ENCODE data around the gene PPP1R1C. TPM values are rescaled to one million over a fixed set of nuclear protein-coding genes. Genes with fewer than 3 reads are reported as not detected.
"Not testable (repeated sequence)": the region's sequence is repeated elsewhere in the genome, so short reads cannot be mapped to it uniquely, and the experiment has no call there.

The PPP1R1C gene
- total RNA-seq, 1 donor from 2014 or later: 0.48 TPM

DNA sequence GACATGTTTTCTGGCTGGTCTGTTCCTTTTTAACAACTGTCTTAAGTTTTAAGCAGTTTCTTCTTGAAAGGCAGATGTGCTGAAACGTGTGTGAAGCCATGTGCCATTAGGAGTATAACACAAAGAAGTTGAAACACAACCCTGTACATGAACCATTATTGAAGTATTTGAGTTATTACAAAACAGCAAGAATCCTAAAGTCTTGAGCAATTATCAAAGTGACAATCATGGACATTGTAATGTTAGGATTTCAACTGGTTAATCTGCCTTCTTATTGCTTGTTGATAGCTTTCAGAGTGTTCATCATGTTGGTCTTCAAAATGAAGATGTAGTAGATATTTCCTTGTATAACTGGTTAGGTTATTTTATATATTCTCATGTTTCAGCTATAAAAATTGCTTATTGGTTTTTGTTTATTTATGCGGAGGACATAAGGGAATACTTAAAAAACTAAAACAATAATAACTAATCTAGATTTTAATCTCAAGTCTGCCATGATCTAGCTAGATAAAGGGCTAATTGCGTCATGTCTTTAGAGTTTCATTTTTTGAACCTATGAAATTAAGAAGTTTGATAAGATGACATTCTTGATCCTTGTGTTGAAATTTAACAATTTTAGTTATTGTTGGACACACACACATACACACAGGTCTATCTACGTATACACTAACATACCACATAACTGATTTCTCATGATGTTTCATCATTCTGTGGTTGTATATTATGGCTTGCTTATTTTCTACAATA is 21.1 kb downstream of the PPP1R1C start:
- intact Hi-C loops (cut with micrococcal nuclease): no loop called here

GRCh38 chr2:182014284-182014683 is 28.6 kb downstream of the PPP1R1C start:
- intact Hi-C loops (cut with micrococcal nuclease): no loop called here

DNA sequence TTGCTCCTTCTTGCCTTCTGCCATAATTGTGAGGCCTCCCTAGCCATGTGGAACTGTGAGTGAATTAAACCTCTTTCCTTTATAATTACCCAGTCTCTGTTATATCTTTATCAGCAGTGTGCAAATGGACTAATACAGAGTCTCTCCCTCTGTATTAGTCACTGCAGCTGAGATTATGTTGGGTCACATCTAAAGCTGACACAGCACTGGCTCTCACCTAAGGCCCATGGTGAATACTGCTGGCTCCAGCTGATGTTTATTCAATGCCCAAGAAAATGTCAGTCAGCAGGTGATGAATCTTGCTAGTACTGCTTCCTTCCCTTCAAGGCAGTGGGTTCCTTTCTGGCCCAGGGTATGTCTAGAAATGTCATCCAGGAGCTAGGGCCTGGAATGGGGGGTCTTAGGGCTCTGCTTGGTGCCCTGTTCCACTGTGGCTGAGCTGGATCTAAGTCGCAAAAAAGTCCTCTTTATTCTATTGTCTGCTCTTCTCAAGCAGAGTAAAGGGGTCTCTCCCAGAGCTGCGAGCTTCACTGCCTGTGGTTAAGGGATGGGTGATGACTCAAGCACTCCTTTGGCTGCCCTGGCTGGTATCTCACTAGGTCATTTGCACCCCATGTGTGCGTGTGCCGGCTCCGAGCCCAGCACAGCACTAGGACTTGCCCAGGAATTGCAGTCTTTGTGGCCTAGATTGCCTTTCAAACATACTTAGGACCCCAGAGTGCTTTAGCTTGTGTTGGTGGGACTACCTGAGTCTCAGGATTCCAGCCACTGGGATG is 29.9 kb downstream of the PPP1R1C start:
- intact Hi-C loops (cut with micrococcal nuclease): no loop called here

GRCh38 chr2:182018218-182018617 is 32.6 kb downstream of the PPP1R1C start:
- intact Hi-C loops (cut with micrococcal nuclease): no loop called here

DNA sequence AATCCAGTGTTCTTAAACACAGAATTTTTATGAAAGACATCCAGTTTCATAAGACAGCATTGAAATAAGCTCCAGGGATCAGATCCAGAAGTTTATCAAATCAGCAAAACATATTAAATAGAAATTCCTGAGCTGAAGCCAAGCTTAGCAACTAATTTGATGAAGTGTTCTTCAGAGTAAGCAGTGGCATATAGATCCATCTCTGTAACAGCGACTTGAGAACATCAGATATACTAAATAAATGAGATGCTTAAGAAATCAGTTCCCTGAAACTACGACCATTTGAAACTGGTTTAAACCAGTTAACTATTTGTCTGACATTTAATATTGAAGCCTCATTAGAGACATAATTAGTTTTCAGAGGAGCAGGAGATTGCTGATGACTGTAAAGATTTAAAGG is 34.1 kb downstream of the PPP1R1C start:
- intact Hi-C loops (cut with micrococcal nuclease): no loop called here

DNA sequence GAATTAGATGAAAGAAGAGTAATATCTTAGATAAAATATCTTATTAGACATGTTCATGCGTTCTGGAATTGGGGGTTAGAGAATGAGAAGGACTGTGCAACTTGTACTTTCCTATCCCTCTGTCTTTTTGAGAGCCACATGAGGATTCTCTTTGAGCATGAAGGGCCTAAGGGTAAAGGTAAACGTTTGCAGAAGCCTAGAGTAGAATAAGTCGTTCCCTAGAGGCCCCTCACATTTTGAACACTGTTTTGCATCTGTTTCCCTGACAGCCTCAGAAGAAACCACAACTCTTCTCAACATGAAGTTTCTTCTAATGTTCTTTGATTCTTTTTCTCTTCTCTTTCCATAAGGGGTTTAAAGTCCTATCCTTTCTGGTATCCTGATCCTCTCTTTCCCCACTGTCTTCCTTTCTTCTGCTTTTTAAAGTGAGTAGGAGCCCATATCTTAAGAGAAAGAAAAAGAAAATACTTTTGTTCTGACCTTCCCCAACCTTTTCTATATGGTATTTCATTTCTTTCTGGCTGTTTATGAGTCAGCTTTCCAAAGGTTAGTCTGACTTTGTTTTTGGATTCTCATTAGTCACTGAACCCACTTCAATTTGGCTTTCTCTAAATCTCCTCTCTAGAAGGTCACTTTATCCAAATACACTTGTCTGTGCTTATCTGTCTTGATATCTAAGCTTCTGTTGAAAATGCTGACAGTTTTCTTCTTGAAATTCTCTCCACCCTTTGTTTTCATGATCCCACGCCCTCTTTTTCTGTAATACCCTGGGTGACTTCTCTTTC is 34.8 kb downstream of the PPP1R1C start:
- intact Hi-C loops (cut with micrococcal nuclease): no loop called here

- intact Hi-C loops (cut with micrococcal nuclease): no loop called here
These were observed 37.6 kb downstream of the PPP1R1C start for GRCh38 chr2:182023235-182023634.

GRCh38 chr2:182030875-182031274 is 45.2 kb downstream of the PPP1R1C start:
- intact Hi-C loops (cut with micrococcal nuclease): not testable (repeated sequence)

DNA sequence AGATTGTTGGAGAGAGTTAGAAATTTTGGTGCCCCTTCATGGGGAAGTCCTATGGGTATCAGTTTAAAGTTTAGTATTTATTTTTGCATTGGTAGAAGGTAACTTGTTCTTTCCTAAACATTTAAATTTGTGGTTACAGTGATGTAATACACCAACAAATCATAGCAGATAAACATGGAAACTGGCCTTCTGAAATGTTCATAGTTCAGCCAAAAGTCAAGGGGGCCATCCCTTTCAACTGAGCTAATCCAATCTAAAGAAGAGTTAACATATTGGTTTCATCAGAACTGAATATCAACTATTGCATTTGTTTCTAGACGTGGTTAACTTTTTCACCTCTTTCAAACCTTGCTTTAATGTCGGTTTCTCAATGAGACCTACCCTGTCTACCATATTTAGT is 46.3 kb downstream of the PPP1R1C start:
- intact Hi-C loops (cut with micrococcal nuclease): no loop called here

DNA sequence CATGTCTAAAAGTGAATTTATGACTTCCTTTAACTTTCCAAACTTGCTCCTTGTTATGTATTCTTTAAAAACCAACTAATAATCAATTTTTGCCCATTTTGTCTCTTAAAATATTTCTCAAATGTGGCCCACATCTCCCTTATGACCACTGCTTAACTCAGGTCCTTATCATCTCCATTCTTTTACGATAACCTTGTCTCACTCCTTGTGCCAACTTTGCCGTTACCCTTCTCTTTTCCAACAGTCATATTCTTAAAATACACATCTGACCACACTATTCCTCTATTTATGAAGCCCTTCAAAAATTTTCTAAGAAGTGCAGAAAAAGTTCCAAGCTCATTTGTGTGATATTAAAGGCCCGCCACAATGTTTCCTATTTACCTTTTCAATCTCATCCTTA is 47.8 kb downstream of the PPP1R1C start:
- intact Hi-C loops (cut with micrococcal nuclease): no loop called here

DNA sequence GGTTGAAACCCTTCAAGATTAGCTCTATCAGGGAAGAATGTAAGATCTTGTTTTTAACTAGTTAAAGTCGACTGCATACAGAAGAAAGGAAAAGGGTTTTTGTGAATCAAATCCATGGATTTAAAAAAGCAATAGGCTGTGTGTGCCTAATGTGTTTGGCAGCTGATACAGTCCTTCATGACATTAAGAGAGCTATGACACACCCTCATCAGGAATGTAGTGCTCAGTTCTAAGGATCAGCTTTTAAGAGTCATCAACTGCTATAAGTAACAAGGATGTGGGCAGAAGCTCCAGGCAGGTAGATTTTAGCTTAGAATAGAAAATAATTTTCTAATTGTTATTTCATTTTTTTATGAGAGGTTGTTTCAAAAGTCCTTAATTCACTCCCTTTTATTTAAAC is 52.9 kb downstream of the PPP1R1C start:
- intact Hi-C loops (cut with micrococcal nuclease): no loop called here

- intact Hi-C loops (cut with micrococcal nuclease): no loop called here
These were observed 57.4 kb downstream of the PPP1R1C start for GRCh38 chr2:182043021-182043420.

GRCh38 chr2:182043861-182044260 is 58.2 kb downstream of the PPP1R1C start:
- intact Hi-C loops (cut with micrococcal nuclease): no loop called here

- intact Hi-C loops (cut with micrococcal nuclease): no loop called here
These were observed 61.9 kb downstream of the PPP1R1C start for GRCh38 chr2:182047544-182047943.

- intact Hi-C loops (cut with micrococcal nuclease): no loop called here
These were observed 62.4 kb downstream of the PPP1R1C start for GRCh38 chr2:182048088-182048487.

DNA sequence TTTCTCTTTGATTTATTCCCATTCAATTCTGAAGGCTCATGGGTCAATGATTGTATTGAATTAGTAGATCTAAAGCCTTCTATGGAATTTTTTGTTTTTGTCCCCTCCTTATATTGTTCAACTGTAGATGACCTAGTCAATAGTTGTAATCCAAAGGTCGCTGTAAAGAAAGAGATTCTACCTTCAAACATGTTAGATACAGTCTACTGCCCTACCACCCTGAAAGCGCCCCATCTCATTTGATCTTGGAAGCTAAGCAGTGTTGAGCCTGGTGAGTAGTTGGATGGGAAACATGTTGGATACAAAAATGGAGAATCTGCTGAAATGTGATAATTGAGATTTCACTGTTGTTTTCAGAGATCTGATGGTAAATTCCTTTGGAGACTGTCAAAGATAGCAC is 63.0 kb downstream of the PPP1R1C start:
- intact Hi-C loops (cut with micrococcal nuclease): no loop called here

DNA sequence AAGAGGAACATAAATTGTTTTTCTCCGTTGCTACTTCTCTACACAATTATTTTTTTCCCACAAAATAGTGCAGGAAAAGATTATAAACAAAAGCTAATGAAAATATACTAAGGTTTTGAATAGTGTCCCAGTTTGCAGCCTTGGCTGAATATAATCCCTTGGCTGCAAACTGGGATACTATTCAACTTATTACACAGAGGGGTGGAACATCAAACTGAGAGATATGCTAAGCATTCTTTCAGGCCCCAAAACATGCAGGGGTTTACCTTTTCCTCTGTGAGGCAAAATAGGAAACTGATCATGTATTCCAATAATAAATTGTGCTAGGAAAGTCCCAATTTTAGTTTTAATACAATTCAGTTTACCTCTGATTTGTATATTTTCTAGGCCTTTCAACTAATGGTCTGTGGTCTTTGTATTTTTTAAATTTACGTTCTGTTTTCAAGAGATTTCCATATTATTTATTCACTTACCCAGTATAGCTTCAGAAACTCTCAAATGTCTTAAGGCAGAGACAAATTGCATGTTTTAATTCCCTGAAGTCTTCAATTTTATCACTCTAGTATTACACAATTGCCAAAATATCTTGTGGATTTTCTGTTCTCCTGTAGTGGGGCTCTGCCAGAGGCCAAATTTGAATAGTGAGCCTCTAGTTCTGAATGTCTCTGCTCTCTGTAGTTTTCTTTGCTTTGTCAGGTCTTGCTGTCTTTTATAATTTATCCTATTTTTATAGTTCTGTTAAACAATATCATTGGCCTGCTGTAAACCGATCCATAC is 63.9 kb downstream of the PPP1R1C start:
- intact Hi-C loops (cut with micrococcal nuclease): no loop called here

- intact Hi-C loops (cut with micrococcal nuclease): no loop called here
These were observed 64.9 kb downstream of the PPP1R1C start for GRCh38 chr2:182050333-182051135.

GRCh38 chr2:182055993-182056392 is 70.3 kb downstream of the PPP1R1C start:
- intact Hi-C loops (cut with micrococcal nuclease): no loop called here

- intact Hi-C loops (cut with micrococcal nuclease): no loop called here
These were observed 71.3 kb downstream of the PPP1R1C start for GRCh38 chr2:182057002-182057401.

All from T-helper 2 cell treated with Interferon-gamma antibody and Interleukin-4, amounts not matched to agents 100 ng/mL and 5 ng/mL, for 36 hours (primary cell).